Measurements from ENCODE around the gene OSBPL1A.

The OSBPL1A gene

DNA sequence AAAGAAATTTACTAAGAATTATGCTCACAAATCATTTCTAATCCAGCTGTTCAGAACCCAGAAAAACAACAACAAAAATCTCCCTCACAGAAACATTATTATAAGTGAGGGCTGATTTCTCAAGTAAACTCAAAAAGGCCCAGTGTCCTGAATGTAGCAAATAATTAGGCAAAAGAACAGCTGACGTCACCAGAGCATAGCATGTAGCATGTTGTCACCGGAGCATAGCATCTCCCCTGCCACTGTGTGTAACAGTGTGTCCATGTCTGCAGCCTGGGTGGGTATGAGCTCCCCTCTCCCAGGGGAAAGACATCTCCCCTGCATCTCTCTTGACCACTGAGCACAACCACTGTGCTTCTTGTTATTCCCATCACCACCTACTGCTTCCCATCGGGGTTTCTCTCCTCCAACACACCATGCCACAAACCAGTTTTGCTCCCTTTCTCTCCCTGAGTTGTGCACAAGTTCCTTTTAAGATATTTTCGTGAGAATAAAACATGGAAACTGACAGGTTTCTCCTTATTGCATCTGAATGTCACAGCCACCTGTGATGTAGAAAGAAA lies 132.0 kb downstream of the OSBPL1A start:
- DNase-seq = no peak

DNA sequence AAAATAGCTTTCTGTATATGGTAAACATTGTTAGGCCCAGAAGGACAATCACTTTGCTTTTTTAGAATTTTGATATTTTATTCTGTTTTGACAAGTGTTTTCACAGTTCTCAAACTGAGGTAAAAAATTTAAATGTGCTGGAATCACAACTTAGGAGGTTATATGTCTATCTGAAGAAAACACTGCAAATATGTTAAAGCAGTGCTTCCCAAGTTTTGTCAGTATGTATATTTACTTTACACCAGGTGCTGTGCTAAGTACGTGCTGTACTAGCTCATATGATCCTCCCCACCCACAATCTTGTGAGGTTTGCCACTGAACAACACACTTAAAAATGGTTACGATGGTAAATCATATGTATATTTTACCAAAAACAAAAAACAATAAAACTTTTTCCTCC lies 134.6 kb downstream of the OSBPL1A start:
- DNase-seq = no peak

DNA sequence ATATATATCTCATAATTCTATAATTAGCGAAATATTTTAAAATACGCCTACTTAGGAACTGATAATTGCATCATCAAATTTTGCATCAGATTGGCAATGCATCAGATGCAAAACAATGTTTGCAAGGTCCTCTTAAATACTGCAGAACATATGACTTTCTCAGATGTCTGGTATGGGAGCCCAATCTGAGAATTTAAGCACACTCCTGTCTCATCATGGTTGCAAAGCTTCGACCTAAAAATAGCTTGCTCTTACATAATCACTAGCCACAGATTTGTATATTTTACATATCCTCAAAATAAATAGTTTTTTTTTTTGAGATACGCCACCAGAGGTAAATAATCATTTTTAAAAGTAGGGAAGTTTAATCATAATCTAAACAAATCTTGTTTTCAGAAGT lies 135.5 kb downstream of the OSBPL1A start:
- peak; percentile 21 for DNase-seq

GRCh38 chr18:24259869-24260641 lies 137.6 kb downstream of the OSBPL1A start:
- peak; percentile 40 for DNase-seq

- DNase-seq = no peak
Measured at GRCh38 chr18:24254071-24254470, 143.6 kb downstream of the OSBPL1A start.

- no peak for DNase-seq
Measured at GRCh38 chr18:24249716-24250115, 147.9 kb downstream of the OSBPL1A start.

DNA sequence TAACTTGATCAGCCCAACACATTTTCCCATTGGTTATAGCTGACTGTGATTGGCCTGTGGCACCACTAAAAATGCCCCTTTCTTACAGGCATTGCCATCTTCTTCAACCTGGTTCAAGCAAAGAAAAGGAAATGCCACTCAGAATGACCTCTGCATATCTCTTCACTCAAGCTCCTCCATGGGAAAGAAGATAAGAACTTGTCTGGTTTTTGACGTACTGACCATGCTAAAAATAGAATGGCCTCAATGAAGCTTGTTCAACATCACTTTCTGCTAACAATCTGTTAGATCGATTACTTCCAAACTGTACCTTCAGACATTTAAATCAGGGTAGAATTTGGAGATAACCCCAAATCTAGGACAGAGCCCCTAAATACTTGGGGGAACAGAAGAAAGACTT lies 149.3 kb downstream of the OSBPL1A start:
- no peak for DNase-seq

DNA sequence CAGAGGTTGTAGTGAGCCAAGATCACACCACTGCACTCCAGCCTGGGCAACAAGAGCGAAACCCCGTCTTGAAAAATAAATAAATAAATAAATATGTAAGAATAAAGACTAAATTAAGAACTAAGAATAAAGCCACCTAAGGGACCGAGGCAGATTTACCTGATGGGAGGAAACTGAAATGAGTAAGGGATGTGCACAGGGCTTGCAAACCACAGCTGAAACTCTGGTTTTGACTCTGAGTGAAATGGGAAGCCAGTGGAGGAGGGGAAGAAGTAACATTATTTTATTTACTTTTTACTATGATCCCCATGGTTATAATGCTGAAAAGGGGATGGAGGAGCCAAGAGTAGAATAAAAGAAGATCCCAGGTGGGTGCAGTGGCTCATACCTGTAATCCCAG lies 151.5 kb downstream of the OSBPL1A start:
- no peak for DNase-seq

GRCh38 chr18:24244698-24245097 lies 152.9 kb downstream of the OSBPL1A start:
- no peak for DNase-seq

- DNase-seq = no peak
Measured at GRCh38 chr18:24243677-24244076, 153.9 kb downstream of the OSBPL1A start.

DNA sequence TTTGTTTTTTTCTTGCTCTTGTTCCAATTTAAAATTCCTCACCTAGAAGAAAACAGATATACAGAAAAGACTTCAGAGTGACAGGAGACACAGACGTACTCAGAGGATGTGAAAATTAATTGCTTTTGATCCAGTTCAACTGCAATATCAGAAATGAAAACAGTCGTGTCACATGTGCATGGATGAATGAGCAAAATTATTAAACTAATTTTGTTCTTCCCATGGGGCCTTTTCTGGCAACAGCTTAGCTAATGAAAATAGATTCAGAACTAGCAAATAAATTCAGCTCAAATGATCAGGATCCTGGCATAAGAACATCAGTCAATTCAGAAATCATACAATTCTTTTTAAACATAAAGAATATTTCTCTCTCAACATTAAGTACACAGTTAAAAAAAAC lies 158.3 kb downstream of the OSBPL1A start:
- no peak for DNase-seq

GRCh38 chr18:24238387-24238786 lies 159.2 kb downstream of the OSBPL1A start:
- DNase-seq = no peak

- DNase-seq = no peak
Measured at GRCh38 chr18:24234850-24235418, 162.7 kb downstream of the OSBPL1A start.

DNA sequence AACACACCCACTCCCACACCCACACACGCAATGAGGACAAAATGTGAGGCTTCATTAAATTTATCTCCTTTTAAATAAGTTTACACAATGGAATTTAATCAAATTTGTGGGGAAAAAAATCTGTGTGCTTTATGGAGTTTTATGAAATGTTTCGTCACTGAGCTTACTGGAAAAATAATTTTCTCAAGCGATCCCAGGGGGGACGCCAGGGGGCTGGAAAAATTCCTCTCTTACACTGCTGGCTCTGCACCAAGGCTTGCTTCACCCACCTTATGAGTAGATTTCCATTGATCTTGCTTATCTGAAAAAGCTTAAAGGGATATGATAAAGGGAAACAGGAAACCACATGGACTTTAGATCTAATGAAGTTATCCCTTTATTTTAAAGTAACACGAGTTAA lies 163.3 kb downstream of the OSBPL1A start:
- no peak for DNase-seq

- DNase-seq = no peak
Measured at GRCh38 chr18:24232800-24233199, 164.8 kb downstream of the OSBPL1A start.

DNA sequence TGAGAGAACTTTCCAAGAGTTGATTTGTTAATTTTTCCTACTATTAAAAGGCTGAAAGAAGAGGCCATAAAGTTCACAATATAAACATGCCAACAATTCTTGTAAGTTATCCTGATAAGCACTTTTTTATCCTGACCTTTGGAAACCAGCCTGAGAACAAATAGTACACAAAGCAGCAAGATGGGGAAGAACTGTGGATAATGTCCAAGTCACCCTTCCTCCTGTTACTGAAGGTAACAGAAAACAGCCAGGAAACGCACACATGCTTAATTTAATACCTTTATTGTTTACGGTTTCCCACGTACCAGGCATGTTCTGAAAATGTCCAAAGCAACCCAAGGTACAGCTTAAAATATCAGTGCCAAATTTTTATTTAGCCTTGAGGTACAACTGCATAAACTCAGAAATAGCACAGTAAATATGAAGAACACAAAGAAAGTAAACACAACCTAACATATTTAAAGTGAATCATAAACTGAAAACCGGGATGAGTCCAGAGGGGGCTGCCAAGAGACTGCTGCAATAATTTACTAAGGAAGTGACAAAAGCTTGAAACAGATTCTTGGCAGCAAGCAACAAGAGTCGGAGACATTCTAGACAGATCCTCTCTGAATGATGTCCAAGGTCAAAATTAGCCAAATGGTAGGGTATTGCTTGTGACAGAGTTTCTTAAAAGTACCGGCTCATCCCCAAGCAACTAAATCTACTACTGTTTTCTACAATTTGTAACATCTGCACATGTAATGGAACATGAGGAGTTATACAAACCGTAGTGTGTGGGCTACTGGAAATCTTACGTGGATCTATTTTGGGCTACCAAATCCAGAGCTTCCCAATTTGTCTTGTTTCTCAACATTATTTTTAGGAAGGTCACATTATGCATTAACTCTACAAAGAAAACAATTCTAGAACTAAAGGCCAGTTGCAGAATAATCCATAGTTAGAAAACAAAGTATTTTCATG lies 165.6 kb downstream of the OSBPL1A start:
- peak; percentile 42 for DNase-seq

- DNase-seq = no peak
Measured at GRCh38 chr18:24230766-24231165, 166.9 kb downstream of the OSBPL1A start.

GRCh38 chr18:24228667-24229041 lies 169.0 kb downstream of the OSBPL1A start:
- no peak for DNase-seq

DNA sequence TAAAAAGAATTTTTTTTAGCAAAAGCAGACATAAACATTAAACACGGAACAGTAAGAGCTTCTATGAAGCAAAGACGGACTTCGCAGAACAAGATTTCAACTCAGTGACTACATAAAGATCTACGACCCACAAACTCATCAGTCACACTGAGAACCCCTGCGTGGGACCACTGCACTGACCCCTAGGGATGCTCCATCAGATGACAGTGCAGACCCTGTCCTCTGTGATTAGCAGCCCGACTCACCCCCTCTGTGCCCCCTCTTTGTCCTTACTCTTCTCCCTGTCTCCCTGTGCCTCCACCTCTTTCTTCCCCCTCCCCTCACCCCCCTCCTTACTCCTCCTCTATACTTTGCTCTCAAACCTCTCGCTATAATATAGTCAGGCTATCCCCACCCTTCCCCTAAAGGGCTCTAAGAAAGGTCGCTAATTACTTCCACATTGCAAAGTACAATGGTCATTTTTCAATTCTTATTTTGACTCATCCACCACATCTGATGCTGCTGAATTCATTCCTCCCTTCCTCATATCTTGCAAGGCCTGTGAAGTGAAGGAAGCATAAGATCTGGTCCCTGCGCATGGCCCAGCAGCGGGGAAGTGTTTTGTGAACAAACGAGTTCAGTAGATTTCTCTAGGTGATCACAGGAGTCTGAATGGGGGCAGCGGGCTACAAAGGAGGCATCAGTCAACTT lies 169.5 kb downstream of the OSBPL1A start:
- peak; percentile 26 for DNase-seq

- no peak for DNase-seq
Measured at GRCh38 chr18:24220318-24220688, 177.3 kb downstream of the OSBPL1A start.

DNA sequence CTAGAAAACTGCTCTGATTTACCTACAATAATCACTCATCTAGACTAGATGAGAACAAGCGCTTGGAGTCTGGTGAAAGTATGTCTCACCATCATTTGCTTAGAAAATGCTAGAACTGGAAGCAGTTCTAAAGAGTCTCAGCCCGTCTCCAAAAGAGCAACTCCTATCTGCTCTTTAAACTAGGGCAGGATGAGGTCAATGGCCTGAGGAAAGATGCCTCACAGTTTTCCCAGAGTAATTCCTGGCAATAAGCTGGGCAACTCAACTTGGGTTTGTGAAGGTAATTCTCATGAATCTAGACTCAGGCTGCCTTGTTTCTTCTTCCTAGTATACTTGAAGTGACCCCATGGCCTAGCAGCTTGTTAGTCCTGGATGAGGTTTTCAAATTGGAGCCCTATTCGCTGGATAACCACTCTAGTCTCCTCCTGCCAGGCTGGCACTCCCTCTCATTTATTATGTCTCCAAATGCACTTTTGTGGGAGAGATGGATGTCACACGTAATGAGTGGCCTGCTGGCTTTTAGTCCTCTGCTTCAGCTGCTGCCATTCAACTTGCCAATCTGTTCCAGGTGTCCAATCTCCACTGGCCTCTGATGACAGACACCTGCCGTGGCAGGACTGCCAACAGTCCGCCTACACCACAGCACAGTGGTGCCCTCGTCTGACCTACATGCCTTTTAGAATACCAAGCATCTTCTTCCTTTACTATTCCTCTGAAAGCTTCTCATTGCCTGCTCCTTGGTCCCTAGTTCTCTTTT lies 177.9 kb downstream of the OSBPL1A start:
- DNase-seq = no peak

GRCh38 chr18:24214913-24215312 lies 182.7 kb downstream of the OSBPL1A start:
- DNase-seq = no peak

Data from fibroblast of skin of scalp (primary cell).